Right atrium auricular region (tissue), 2 donors: ENCODE measurements around the gene ZNF385D. TPM values are rescaled to one million over a fixed set of nuclear protein-coding genes. Genes with fewer than 3 reads are reported as not detected.

Experiments
- DNase-seq: peaks from one replicate; pipeline ENCODE4 v3.0.0-alpha.2; 2019; ENCODE audit warnings: low spot score
- H3K27ac ChIP-seq, 2 donors: fragments of 200-600 bp; sonication (generic); 1 replicate in 1 of 2; 2 replicates in 1 of 2; pipeline ENCODE4 v1.5.1; 2016 to 2019
- H3K27me3 ChIP-seq, 2 donors: fragments of 200-600 bp; sonication (generic); one replicate each; pipeline versions ENCODE4 v1.5.1 to v1.6.0; 2017 to 2019
- H3K36me3 ChIP-seq: fragments of 200-600 bp; sonication (generic); one replicate; pipeline ENCODE4 v1.5.1; 2016
- H3K4me1 ChIP-seq, 2 donors: fragments of 200-600 bp; sonication (generic); one replicate each; pipeline versions ENCODE4 v1.5.1 to v1.6.0; 2017 to 2019
- H3K4me3 ChIP-seq, 2 donors: fragments of 200-600 bp; sonication (generic); 1 replicate in 1 of 2; 2 replicates in 1 of 2; pipeline ENCODE4 v1.5.1; 2017 to 2019; ENCODE audit warnings: mild to moderate bottlenecking in 1 of 2, moderate library complexity in 1 of 2
- H3K9me3 ChIP-seq, 2 donors: fragments of 200-600 bp; sonication (generic); one replicate each; pipeline ENCODE4 v1.5.1; 2019
- CTCF ChIP-seq, 2 donors: fragments of 200-600 bp; sonication (generic); IDR thresholded peaks; one replicate each; pipeline ENCODE4 v1.5.1; 2019; ENCODE audit warnings: antibody characterized with exemption in 2 of 2
- total RNA-seq, 2 donors: library from RNA; depleted of rRNA; stranded (reverse); fragments of >200 nt; gene quantifications; one replicate each; pipeline ENCODE4 v1.1.0, GENCODE V29; 2016

The ZNF385D gene
- total RNA-seq, 2 donors from 2014 or later: 0.59 to 1.1 TPM

- Histone ChIP-seq H3K4me3 (no peak overlapping the region), H3K4me1 (no peaks in the 10 kb centered on the region), H3K27ac (no peak overlapping the region), H3K36me3 (no peaks in the 10 kb centered on the region), H3K9me3 (no peaks in the 10 kb centered on the region), H3K27me3 (no peaks in the 10 kb centered on the region)
- TF ChIP-seq CTCF (IDR thresholded peaks at IDR 0.05): no peak
- no peak for DNase-seq
Observed at GRCh38 chr3:21434310-21434709, 316.7 kb downstream of the ZNF385D start.

DNA sequence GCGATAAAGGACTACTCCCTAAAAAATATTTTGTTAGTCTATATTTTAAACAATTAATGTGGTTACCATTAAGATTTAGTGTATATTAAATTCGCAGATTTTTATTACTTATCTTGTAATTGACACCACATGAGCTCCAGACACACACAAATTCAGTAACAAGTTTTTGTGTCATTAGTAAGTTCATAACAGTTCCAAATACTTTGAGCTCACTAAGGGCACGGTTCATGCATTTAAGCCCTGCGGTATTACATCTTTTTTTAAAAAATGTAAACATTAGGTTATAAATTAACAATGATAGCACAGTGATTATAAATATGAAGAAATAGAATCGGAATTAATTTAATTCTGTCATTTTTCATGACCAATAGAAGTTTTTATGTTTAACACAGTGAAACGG is 317.3 kb downstream of the ZNF385D start:
- DNase-seq: no peak
- Histone ChIP-seq H3K36me3 (no peaks in the 10 kb centered on the region), H3K9me3 (no peaks in the 10 kb centered on the region), H3K27ac (no peak overlapping the region), H3K27me3 (no peaks in the 10 kb centered on the region), H3K4me1 (no peaks in the 10 kb centered on the region), H3K4me3 (no peak overlapping the region)
- no peak for TF ChIP-seq CTCF (IDR thresholded peaks at IDR 0.05)

- Histone ChIP-seq H3K9me3 (no peaks in the 10 kb centered on the region), H3K36me3 (no peaks in the 10 kb centered on the region), H3K27ac (no peak overlapping the region), H3K4me3 (no peak overlapping the region), H3K4me1 (no peaks in the 10 kb centered on the region), H3K27me3 (no peaks in the 10 kb centered on the region)
- no peak for TF ChIP-seq CTCF (IDR thresholded peaks at IDR 0.05)
- no peak for DNase-seq
Observed at GRCh38 chr3:21426920-21427319, 324.1 kb downstream of the ZNF385D start.

DNA sequence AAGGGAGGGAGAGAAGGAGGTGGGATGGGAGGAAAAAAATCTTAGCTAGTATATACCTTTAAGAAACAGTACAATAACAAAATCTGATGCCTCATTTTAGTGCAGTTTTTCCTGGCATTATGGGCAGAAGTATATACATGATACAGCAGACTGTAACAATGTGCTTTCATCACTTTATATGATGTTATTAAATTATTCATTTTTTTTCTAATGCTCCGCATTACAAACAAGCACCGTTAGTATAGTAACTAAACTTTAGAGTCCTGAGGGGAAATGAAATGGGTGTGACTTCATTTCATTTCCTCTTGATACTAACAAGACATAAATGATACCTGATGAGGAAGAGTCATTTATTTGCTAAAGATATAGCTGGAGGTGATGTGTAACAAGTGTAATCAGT is 325.3 kb downstream of the ZNF385D start:
- no peak for DNase-seq
- Histone ChIP-seq H3K27ac (no peak overlapping the region), H3K9me3 (no peaks in the 10 kb centered on the region), H3K4me1 (no peaks in the 10 kb centered on the region), H3K4me3 (no peak overlapping the region), H3K36me3 (peaks cover under 1% of the 10 kb centered on the region), H3K27me3 (no peaks in the 10 kb centered on the region)
- no peak for TF ChIP-seq CTCF (IDR thresholded peaks at IDR 0.05)

- H3K27ac ChIP-seq: no peak overlapping the region
- DNase-seq: no peak
- H3K27me3 ChIP-seq: no peaks in the 10 kb centered on the region
- no peak overlapping the region for H3K4me3 ChIP-seq
- no peak for TF ChIP-seq CTCF (IDR thresholded peaks at IDR 0.05)
- H3K36me3 ChIP-seq: peaks cover 6% of the 10 kb centered on the region
- H3K4me1 ChIP-seq: no peaks in the 10 kb centered on the region
- no peaks in the 10 kb centered on the region for H3K9me3 ChIP-seq
Observed at GRCh38 chr3:21421096-21421495, 329.9 kb downstream of the ZNF385D start.

GRCh38 chr3:21417991-21418390 is 333.0 kb downstream of the ZNF385D start:
- no peaks in the 10 kb centered on the region for H3K9me3 ChIP-seq

More at GRCh38 chr3:21417991-21418390, 333.0 kb downstream of the ZNF385D start:
- Histone ChIP-seq H3K27me3 (no peaks in the 10 kb centered on the region), H3K4me1 (no peaks in the 10 kb centered on the region), H3K36me3 (peaks cover 6% of the 10 kb centered on the region), H3K27ac (no peak overlapping the region), H3K4me3 (no peak overlapping the region)
- TF ChIP-seq CTCF (IDR thresholded peaks at IDR 0.05): no peak
- no peak for DNase-seq
